ENCODE results near the gene RNASE8. TPM values are rescaled to one million over a fixed set of nuclear protein-coding genes. Genes with fewer than 3 reads are reported as not detected.
A peak's percentile ranks its signal among the peaks of the same experiment; 100 is the strongest.

Gene RNASE8
- total and polyA plus RNA-seq, 7 donors: not detected

- H3K27me3 ChIP-seq: no peaks in the 10 kb centered on the region
- TF ChIP-seq EP300 (IDR thresholded peaks at IDR 0.05) (no peak), CTCF (IDR thresholded peaks at IDR 0.05) (peak; percentile 100), POLR2AphosphoS5 (IDR thresholded peaks at IDR 0.05) (peak in 3 of 4 donors; percentile 55 to 61 (median 59))
- intact Hi-C loops (cut with DNase I): loop anchor here (1.0 to 10.0 kb wide), 5 partner anchors 12 to 758 kb away; partner anchors contain the start of gene CCNB1IP1
- no peaks in the 10 kb centered on the region for H3K9me3 ChIP-seq
- H3K4me3 ChIP-seq: no peak overlapping the region
- peaks cover 0 to 54% (median 29%) of the 10 kb centered on the region in 4 donors for H3K36me3 ChIP-seq
- H3K27ac ChIP-seq: peak overlapping the region; percentile 39 to 58 (median 56)
- WGBS, 2 donors: 39 to 46% methylated on average over 59 of the region's 59 CpGs
- peaks cover 0 to 50% (median 44%) of the 10 kb centered on the region in 4 donors for H3K4me1 ChIP-seq
- peak; percentile 91 for DNase-seq
These were observed 34.8 kb downstream of the RNASE8 start for GRCh38 chr14:21092273-21093011.

GRCh38 chr14:21093018-21093417 is 35.4 kb downstream of the RNASE8 start:
- Histone ChIP-seq H3K4me1 (peaks cover 0 to 52% (median 48%) of the 10 kb centered on the region in 4 donors), H3K4me3 (no peak overlapping the region)

GRCh38 chr14:21093769-21094681 is 36.4 kb downstream of the RNASE8 start:
- WGBS, 2 donors: 64 to 73% methylated on average over 7 of the region's 7 CpGs
- Histone ChIP-seq H3K27ac (peak overlapping the region in 3 of 4 donors; percentile 42 to 98 (median 45)), H3K4me1 (peaks cover 0 to 55% (median 50%) of the 10 kb centered on the region in 4 donors), H3K36me3 (peaks cover 0 to 42% (median 26%) of the 10 kb centered on the region in 4 donors), H3K4me3 (no peak overlapping the region), H3K9me3 (no peaks in the 10 kb centered on the region), H3K27me3 (no peaks in the 10 kb centered on the region)
- no peak for DNase-seq
- intact Hi-C loops (cut with DNase I): loop anchor here (2.0 to 10.0 kb wide), 3 partner anchors 79 to 759 kb away; partner anchors contain the start of gene CCNB1IP1
- no peak for TF ChIP-seq EP300 (IDR thresholded peaks at IDR 0.05)
- TF ChIP-seq CTCF (IDR thresholded peaks at IDR 0.05): peak in 1 of 4 experiments; percentile 24

More at GRCh38 chr14:21093018-21093417, 35.4 kb downstream of the RNASE8 start:
- 82 to 87% methylated on average over 36 of the region's 36 CpGs for WGBS, 2 donors
- H3K9me3 ChIP-seq: no peaks in the 10 kb centered on the region
- no peaks in the 10 kb centered on the region for H3K27me3 ChIP-seq
- DNase-seq: no peak
- intact Hi-C loops (cut with DNase I): loop anchor here (2.0 to 10.0 kb wide), 3 partner anchors 78 to 758 kb away; partner anchors contain the start of gene CCNB1IP1
- H3K36me3 ChIP-seq: peaks cover 0 to 52% (median 29%) of the 10 kb centered on the region in 4 donors
- peak overlapping the region in 2 of 4 donors; percentile 2 to 54 for H3K27ac ChIP-seq
- TF ChIP-seq EP300 (IDR thresholded peaks at IDR 0.05) (no peak), POLR2A (IDR thresholded peaks at IDR 0.05) (no peak), POLR2AphosphoS5 (IDR thresholded peaks at IDR 0.05) (no peak), CTCF (IDR thresholded peaks at IDR 0.05) (no peak)

GRCh38 chr14:21095430-21096205 is 38.0 kb downstream of the RNASE8 start:
- peaks cover 0 to 69% (median 62%) of the 10 kb centered on the region in 4 donors for H3K4me1 ChIP-seq

More at GRCh38 chr14:21095430-21096205, 38.0 kb downstream of the RNASE8 start:
- 70% methylated on average over 6 of the region's 6 CpGs for WGBS, 2 donors
- Histone ChIP-seq H3K9me3 (no peaks in the 10 kb centered on the region), H3K4me3 (no peak overlapping the region), H3K27me3 (no peaks in the 10 kb centered on the region), H3K27ac (peak overlapping the region; percentile 92 to 98 (median 97)), H3K36me3 (peaks cover 0 to 26% (median 23%) of the 10 kb centered on the region in 4 donors)
- no peak for DNase-seq
- intact Hi-C loops (cut with DNase I): loop anchor here (5.0 to 10.0 kb wide), 3 partner anchors 413 to 761 kb away; partner anchors contain the start of genes CCNB1IP1 and RNASE4
- TF ChIP-seq POLR2AphosphoS5 (IDR thresholded peaks at IDR 0.05): no peak
- no peak for TF ChIP-seq CTCF (IDR thresholded peaks at IDR 0.05)
- no peak for TF ChIP-seq POLR2A (IDR thresholded peaks at IDR 0.05)
- TF ChIP-seq EP300 (IDR thresholded peaks at IDR 0.05): no peak

Data from sigmoid colon (tissue), 7 donors.